ENCODE measurements around the gene ZNF428.
"Not testable (repeated sequence)": the region's sequence is repeated elsewhere in the genome, so short reads cannot be mapped to it uniquely, and the experiment has no call there.

The ZNF428 gene

GRCh38 chr19:43616954-43617353, 2.5 kb downstream of the ZNF428 start:
- no peak for DNase-seq (ENCODE audit: low read depth)

- no peak for DNase-seq (ENCODE audit: low read depth)
Observed at GRCh38 chr19:43616306-43616705, 3.1 kb downstream of the ZNF428 start.

GRCh38 chr19:43612374-43612773, 7.1 kb downstream of the ZNF428 start:
- DNase-seq (ENCODE audit: low read depth), result no peak

GRCh38 chr19:43611788-43612187, 7.6 kb downstream of the ZNF428 start, which contains the start of gene SRRM5:
TSS of gene SRRM5 (plus strand) at chr19:43612088. CDS start at chr19:43612122, 34 bp downstream.
- no peak for DNase-seq (ENCODE audit: low read depth)

- no peak for DNase-seq (ENCODE audit: low read depth)
Observed at GRCh38 chr19:43610493-43610892, 8.9 kb downstream of the ZNF428 start.

GRCh38 chr19:43609872-43610271, 9.6 kb downstream of the ZNF428 start:
- DNase-seq (ENCODE audit: low read depth), result no peak

- DNase-seq (ENCODE audit: low read depth), result no peak
Observed at GRCh38 chr19:43607238-43608205, 11.9 kb downstream of the ZNF428 start.

- no peak for DNase-seq (ENCODE audit: low read depth)
Observed at GRCh38 chr19:43606569-43607229, 12.7 kb downstream of the ZNF428 start.

GRCh38 chr19:43605875-43606568, 13.4 kb downstream of the ZNF428 start:
- DNase-seq (ENCODE audit: low read depth), result no peak

GRCh38 chr19:43600326-43600725, 19.1 kb downstream of the ZNF428 start:
- DNase-seq (ENCODE audit: low read depth), result not testable (repeated sequence)

- DNase-seq (ENCODE audit: low read depth), result no peak
Observed at GRCh38 chr19:43599635-43600295, 19.7 kb downstream of the ZNF428 start.

GRCh38 chr19:43598445-43599240, 20.8 kb downstream of the ZNF428 start:
- no peak for DNase-seq (ENCODE audit: low read depth)

GRCh38 chr19:43597876-43598275, 21.6 kb downstream of the ZNF428 start:
- DNase-seq (ENCODE audit: low read depth), result no peak

GRCh38 chr19:43596842-43597461, 22.5 kb downstream of the ZNF428 start:
- no peak for DNase-seq (ENCODE audit: low read depth)

GRCh38 chr19:43595999-43596841, 23.2 kb downstream of the ZNF428 start, which contains the start of the genes IRGQ and ZNF576:
TSS of gene IRGQ (minus strand) at chr19:43596134. CDS start at chr19:43595338, 796 bp downstream.
TSS of gene ZNF576 (plus strand) at chr19:43596595. CDS start at chr19:43597109, 514 bp downstream.
- DNase-seq (ENCODE audit: low read depth), result peak; percentile 98

GRCh38 chr19:43595605-43595998, 23.8 kb downstream of the ZNF428 start:
- DNase-seq (ENCODE audit: low read depth), result no peak

- DNase-seq (ENCODE audit: low read depth), result no peak
Observed at GRCh38 chr19:43594710-43595604, 24.5 kb downstream of the ZNF428 start.

GRCh38 chr19:43594081-43594697, 25.2 kb downstream of the ZNF428 start:
- no peak for DNase-seq (ENCODE audit: low read depth)
